ENCODE measurements around the gene CPZ. TPM values are rescaled to one million over a fixed set of nuclear protein-coding genes. Genes with fewer than 3 reads are reported as not detected.

CPZ gene
- total RNA-seq, 4 donors from 2014 or later, result 2.3 to 7.5 (median 3.2) TPM; not detected in 1

GRCh38 chr4:8666581-8666980 lies 74.0 kb downstream of the CPZ start:
- H3K27me3 ChIP-seq, result peaks cover 65% of the 10 kb centered on the region
- no peak for ATAC-seq
- no peaks in the 10 kb centered on the region for H3K4me1 ChIP-seq

More at GRCh38 chr4:8666581-8666980, 74.0 kb downstream of the CPZ start:
- H3K4me3 ChIP-seq, result no peak overlapping the region
- H3K27ac ChIP-seq, result no peak overlapping the region
- 48 to 78% methylated on average over 3 to 4 of the region's 6 CpGs for WGBS, 2 donors (ENCODE audit: low coverage in 1 of 2)
- TF ChIP-seq EP300 (IDR thresholded peaks at IDR 0.05), result no peak
- TF ChIP-seq POLR2AphosphoS5 (IDR thresholded peaks at IDR 0.05), result no peak
- no peak for TF ChIP-seq CTCF (IDR thresholded peaks at IDR 0.05)
- peaks cover 0 to 7% (median 0%) of the 10 kb centered on the region in 3 donors for H3K9me3 ChIP-seq
- no peaks in the 10 kb centered on the region for H3K36me3 ChIP-seq

Other genes with a start within 250 kb of the CPZ start
- 10 to 100 TPM; 21.5 to 79.5 (median 37.1) TPM for gene ACOX3, start 152.0 kb upstream of the CPZ start, total RNA-seq
- gene TRMT44, start 152.0 kb upstream of the CPZ start, total RNA-seq, result 10 to 100 TPM; 12.0 to 27.9 (median 20.9) TPM
- gene GPR78, start 12.4 kb upstream of the CPZ start, total RNA-seq, result not detected

Measured in gastroesophageal sphincter (tissue), 4 donors.